Hepatocyte (in vitro differentiated cells): Measurements from ENCODE around the gene CNKSR1. TPM values are rescaled to one million over a fixed set of nuclear protein-coding genes. Genes with fewer than 3 reads are reported as not detected.

Source experiments
- DNase-seq: peaks from one replicate; pipeline ENCODE4 v3.0.0-alpha.2; 2016; ENCODE audit warnings: low spot score
- H2AFZ ChIP-seq: fragments of 200-600 bp; sonication (generic); 2 replicates; pipeline ENCODE4 v1.6.0; 2016; ENCODE audit warnings: antibody characterized with exemption, mild to moderate bottlenecking
- H3K27ac ChIP-seq: fragments of 200-600 bp; sonication (generic); 2 replicates; pipeline ENCODE4 v1.5.1; 2016; ENCODE audit warnings: mild to moderate bottlenecking
- H3K27me3 ChIP-seq: fragments of 200-600 bp; sonication (generic); 2 replicates; pipeline ENCODE4 v1.6.1; 2016
- H3K36me3 ChIP-seq: fragments of 200-600 bp; sonication (generic); replicated peaks from 2 replicates; pipeline ENCODE4 v1.5.1; 2016; ENCODE audit warnings: low read depth; ENCODE audit not compliant: insufficient read depth
- H3K4me1 ChIP-seq: fragments of 200-600 bp; sonication (generic); 2 replicates; pipeline ENCODE4 v1.5.1; 2016; ENCODE audit warnings: mild to moderate bottlenecking, moderate library complexity; ENCODE audit not compliant: insufficient read depth
- H3K4me2 ChIP-seq: fragments of 200-600 bp; sonication (generic); 2 replicates; pipeline ENCODE4 v1.6.0; 2016
- H3K4me3 ChIP-seq: fragments of 200-600 bp; sonication (generic); 2 replicates; pipeline ENCODE4 v1.5.1; 2016; ENCODE audit warnings: mild to moderate bottlenecking
- H3K79me2 ChIP-seq: fragments of 200-600 bp; sonication (generic); 2 replicates; pipeline ENCODE4 v1.6.0; 2017; ENCODE audit warnings: mild to moderate bottlenecking
- H3K9me2 ChIP-seq: fragments of 200-600 bp; sonication (generic); replicated peaks from 2 replicates; pipeline ENCODE4 v1.6.0; 2017; ENCODE audit warnings: mild to moderate bottlenecking; ENCODE audit not compliant: insufficient read depth
- H3K9me3 ChIP-seq: fragments of 200-600 bp; sonication (generic); 2 replicates; pipeline ENCODE4 v1.5.1; 2016; ENCODE audit warnings: low read depth, mild to moderate bottlenecking
- H4K20me1 ChIP-seq: fragments of 200-600 bp; sonication (generic); 2 replicates; pipeline ENCODE4 v1.6.0; 2016; ENCODE audit warnings: mild to moderate bottlenecking; ENCODE audit not compliant: insufficient read depth, poor library complexity, severe bottlenecking
- EZH2 ChIP-seq: fragments of 200-600 bp; sonication (generic); IDR thresholded peaks from 2 replicates; pipeline ENCODE4 v1.6.1; 2016; ENCODE audit warnings: antibody characterized with exemption, mild to moderate bottlenecking, borderline replicate concordance
- EZH2phosphoT487 ChIP-seq: fragments of 200-600 bp; sonication (generic); IDR thresholded peaks from one replicate; pipeline ENCODE4 v1.6.1; 2018; ENCODE audit warnings: antibody characterized with exemption, mild to moderate bottlenecking, low read depth, moderate library complexity; ENCODE audit not compliant: unreplicated experiment, severe bottlenecking
- WGBS: methylation state at CpG from one replicate; pipeline ENCODE4 v1.1.6; 2016; ENCODE audit warnings: low lambda C conversion rate; ENCODE audit errors: missing lambda C conversion rate; 5-methylcytosine and 5-hydroxymethylcytosine counted together
- polyA plus RNA-seq: library from polyadenylated mRNA; unstranded; fragments of >200 nt; fragmentation: Nextera tagmentation; extraction: Ambion mirVana; gene quantifications from 2 replicates; pipeline ENCODE4 v1.2.1, GENCODE V29; 2016
- total RNA-seq: library from RNA; depleted of rRNA; stranded (reverse); fragments of >200 nt; gene quantifications from 2 replicates; pipeline ENCODE4 v1.2.3, GENCODE V29; 2014
- TF ChIP-seq, protein P1 (sequence below): fragments of 200-600 bp; sonication (generic); IDR thresholded peaks from 2 replicates; pipeline ENCODE4 v1.5.1; 2016; ENCODE audit warnings: antibody characterized with exemption, mild to moderate bottlenecking; ENCODE audit not compliant: poor library complexity

CNKSR1 gene
- total and polyA plus RNA-seq, 2 experiments from 2014 or later = 13.3 to 31.4 TPM

GRCh38 chr1:26195805-26196204, 18.5 kb downstream of the CNKSR1 start:
- no peak overlapping the region for H2AFZ ChIP-seq
- WGBS = 91% methylated on average over 3 of the region's 3 CpGs

GRCh38 chr1:26197301-26197700, 20.0 kb downstream of the CNKSR1 start:
- no peaks in the 10 kb centered on the region for H3K79me2 ChIP-seq
- no peak for DNase-seq
- no peaks in the 10 kb centered on the region for H3K27me3 ChIP-seq
- H3K9me2 ChIP-seq = no peaks in the 10 kb centered on the region
- no peak overlapping the region for H3K4me2 ChIP-seq
- WGBS = 90% methylated on average over 3 of the region's 3 CpGs
- H3K36me3 ChIP-seq = no peaks in the 10 kb centered on the region
- H2AFZ ChIP-seq = no peak overlapping the region
- H3K9me3 ChIP-seq = no peaks in the 10 kb centered on the region
- H3K4me3 ChIP-seq = no peak overlapping the region
- TF ChIP-seq, protein P1, sequence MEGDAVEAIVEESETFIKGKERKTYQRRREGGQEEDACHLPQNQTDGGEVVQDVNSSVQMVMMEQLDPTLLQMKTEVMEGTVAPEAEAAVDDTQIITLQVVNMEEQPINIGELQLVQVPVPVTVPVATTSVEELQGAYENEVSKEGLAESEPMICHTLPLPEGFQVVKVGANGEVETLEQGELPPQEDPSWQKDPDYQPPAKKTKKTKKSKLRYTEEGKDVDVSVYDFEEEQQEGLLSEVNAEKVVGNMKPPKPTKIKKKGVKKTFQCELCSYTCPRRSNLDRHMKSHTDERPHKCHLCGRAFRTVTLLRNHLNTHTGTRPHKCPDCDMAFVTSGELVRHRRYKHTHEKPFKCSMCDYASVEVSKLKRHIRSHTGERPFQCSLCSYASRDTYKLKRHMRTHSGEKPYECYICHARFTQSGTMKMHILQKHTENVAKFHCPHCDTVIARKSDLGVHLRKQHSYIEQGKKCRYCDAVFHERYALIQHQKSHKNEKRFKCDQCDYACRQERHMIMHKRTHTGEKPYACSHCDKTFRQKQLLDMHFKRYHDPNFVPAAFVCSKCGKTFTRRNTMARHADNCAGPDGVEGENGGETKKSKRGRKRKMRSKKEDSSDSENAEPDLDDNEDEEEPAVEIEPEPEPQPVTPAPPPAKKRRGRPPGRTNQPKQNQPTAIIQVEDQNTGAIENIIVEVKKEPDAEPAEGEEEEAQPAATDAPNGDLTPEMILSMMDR = no peak
- no peak for TF ChIP-seq EZH2
- no peak for TF ChIP-seq EZH2phosphoT487
- no peaks in the 10 kb centered on the region for H4K20me1 ChIP-seq
- no peak overlapping the region for H3K27ac ChIP-seq
- H3K4me1 ChIP-seq = no peaks in the 10 kb centered on the region

More at GRCh38 chr1:26195805-26196204, 18.5 kb downstream of the CNKSR1 start:
- TF ChIP-seq, protein P1 = no peak
- TF ChIP-seq EZH2 (no peak), EZH2phosphoT487 (no peak)
- H3K27me3 ChIP-seq = no peaks in the 10 kb centered on the region
- no peaks in the 10 kb centered on the region for H4K20me1 ChIP-seq
- no peaks in the 10 kb centered on the region for H3K9me2 ChIP-seq
- H3K79me2 ChIP-seq = no peaks in the 10 kb centered on the region
- H3K4me1 ChIP-seq = no peaks in the 10 kb centered on the region
- H3K36me3 ChIP-seq = no peaks in the 10 kb centered on the region
- no peak overlapping the region for H3K4me2 ChIP-seq
- H3K27ac ChIP-seq = no peak overlapping the region
- no peak overlapping the region for H3K4me3 ChIP-seq
- no peaks in the 10 kb centered on the region for H3K9me3 ChIP-seq
- no peak for DNase-seq

- Histone ChIP-seq H3K79me2 (no peaks in the 10 kb centered on the region), H3K4me3 (no peak overlapping the region), H3K27me3 (no peaks in the 10 kb centered on the region), H3K9me3 (no peaks in the 10 kb centered on the region), H2AFZ (no peak overlapping the region), H3K4me2 (no peak overlapping the region), H3K36me3 (no peaks in the 10 kb centered on the region), H4K20me1 (no peaks in the 10 kb centered on the region), H3K4me1 (no peaks in the 10 kb centered on the region), H3K9me2 (no peaks in the 10 kb centered on the region), H3K27ac (no peak overlapping the region)
- TF ChIP-seq EZH2phosphoT487 (no peak), EZH2 (no peak)
- TF ChIP-seq, protein P1 = no peak
- DNase-seq = no peak
- 81% methylated on average over 7 of the region's 11 CpGs for WGBS
Measured at GRCh38 chr1:26197813-26198212, 20.5 kb downstream of the CNKSR1 start.

DNA sequence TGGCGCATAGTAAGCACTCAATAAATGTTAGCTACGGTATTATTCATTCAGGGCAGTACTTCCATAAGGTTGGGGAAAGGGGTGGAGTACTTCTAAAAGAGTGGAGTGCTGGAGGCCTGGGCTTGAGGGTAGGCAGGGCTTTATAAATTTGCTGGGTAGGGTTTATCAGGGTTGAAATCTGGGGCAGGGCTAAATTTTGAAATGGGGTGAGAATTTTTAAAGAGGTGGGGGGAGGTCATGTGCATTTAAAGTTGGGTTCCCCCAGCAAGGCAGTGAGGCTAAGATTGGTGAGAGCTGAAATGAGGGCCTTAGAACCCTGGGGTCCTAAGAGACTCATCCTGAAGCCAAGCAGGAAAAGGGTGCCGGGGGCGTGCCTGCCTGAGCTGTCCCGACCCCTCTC, 23.1 kb downstream of the CNKSR1 start:
- H3K79me2 ChIP-seq = no peaks in the 10 kb centered on the region
- H4K20me1 ChIP-seq = no peaks in the 10 kb centered on the region
- H3K4me3 ChIP-seq = no peak overlapping the region
- H3K27me3 ChIP-seq = peaks cover 3% of the 10 kb centered on the region
- no peak overlapping the region for H3K4me2 ChIP-seq
- H3K36me3 ChIP-seq = no peaks in the 10 kb centered on the region
- no peak for DNase-seq
- H3K27ac ChIP-seq = no peak overlapping the region
- no peaks in the 10 kb centered on the region for H3K4me1 ChIP-seq
- TF ChIP-seq, protein P1 = no peak
- TF ChIP-seq EZH2phosphoT487 = no peak
- no peak for TF ChIP-seq EZH2
- WGBS = 92% methylated on average over 5 of the region's 5 CpGs
- H3K9me2 ChIP-seq = no peaks in the 10 kb centered on the region
- no peaks in the 10 kb centered on the region for H3K9me3 ChIP-seq
- no peak overlapping the region for H2AFZ ChIP-seq
